GM23338 (cell line): ENCODE results near the gene ZMAT3. TPM values are rescaled to one million over a fixed set of nuclear protein-coding genes. Genes with fewer than 3 reads are reported as not detected.
"Not testable (repeated sequence)": the region's sequence is repeated elsewhere in the genome, so short reads cannot be mapped to it uniquely, and the experiment has no call there.

Experiments used
- ATAC-seq: fragments of 200-7000 bp; cut with Tn5 transposase; 3 replicates; pipeline ENCODE4 v1.9.1; 2020
- DNase-seq: peaks from one replicate; pipeline ENCODE4 v3.0.0-alpha.2; 2015; ENCODE audit warnings: low spot score
- H2AFZ ChIP-seq: fragments of 200-600 bp; sonication (generic); 2 replicates; pipeline ENCODE4 v1.8.0; 2016; ENCODE audit warnings: antibody characterized with exemption, mild to moderate bottlenecking, moderate library complexity
- H3F3A ChIP-seq: fragments of 200-600 bp; sonication (generic); replicated peaks from 2 replicates; pipeline ENCODE4 v1.8.0; 2017; ENCODE audit warnings: antibody characterized with exemption, mixed run types, low read depth
- H3K27ac ChIP-seq: fragments of 200-600 bp; sonication (generic); 2 replicates; pipeline ENCODE4 v1.6.1; 2016; ENCODE audit warnings: low read depth
- H3K27me3 ChIP-seq: fragments of 200-600 bp; sonication (generic); 2 replicates; pipeline ENCODE4 v1.8.0; 2016; ENCODE audit warnings: mild to moderate bottlenecking, mixed run types, moderate library complexity; ENCODE audit not compliant: insufficient read depth
- H3K36me3 ChIP-seq: fragments of 200-600 bp; sonication (generic); 2 replicates; pipeline ENCODE4 v1.8.0; 2016; ENCODE audit warnings: mild to moderate bottlenecking; ENCODE audit not compliant: insufficient read depth
- H3K4me1 ChIP-seq: fragments of 200-600 bp; sonication (generic); 2 replicates; pipeline ENCODE4 v1.8.0; 2016; ENCODE audit warnings: mild to moderate bottlenecking, moderate library complexity; ENCODE audit not compliant: insufficient read depth
- H3K4me2 ChIP-seq: fragments of 200-600 bp; sonication (generic); 2 replicates; pipeline ENCODE4 v1.7.1; 2017; ENCODE audit warnings: mixed run types
- H3K4me3 ChIP-seq: fragments of 200-600 bp; sonication (generic); 2 replicates; pipeline ENCODE4 v1.6.1; 2016; ENCODE audit warnings: mixed run types
- H3K79me2 ChIP-seq: fragments of 200-600 bp; sonication (generic); replicated peaks from 2 replicates; pipeline ENCODE4 v1.8.0; 2017; ENCODE audit warnings: mild to moderate bottlenecking; ENCODE audit not compliant: insufficient read depth
- H3K9me2 ChIP-seq: fragments of 200-600 bp; sonication (generic); 2 replicates; pipeline ENCODE4 v1.8.0; 2017; ENCODE audit not compliant: insufficient read depth
- H4K20me1 ChIP-seq: fragments of 200-600 bp; sonication (generic); replicated peaks from 2 replicates; pipeline ENCODE4 v1.8.0; 2017; ENCODE audit warnings: mild to moderate bottlenecking; ENCODE audit not compliant: insufficient read depth
- H3K27ac Mint-ChIP-seq: 2 replicates; pipeline ENCODE4 v1.8.0; 2020; ENCODE audit warnings: inconsistent platforms, mild to moderate bottlenecking, moderate library complexity, mixed read lengths
- H3K27me3 Mint-ChIP-seq: 3 replicates; pipeline ENCODE4 v1.8.0; 2022; ENCODE audit warnings: low read depth, mild to moderate bottlenecking, moderate library complexity, mixed read lengths, inconsistent platforms; ENCODE audit not compliant: insufficient read depth, poor library complexity
- H3K36me3 Mint-ChIP-seq: 3 replicates; pipeline ENCODE4 v1.8.0; 2021; ENCODE audit warnings: low read depth, mild to moderate bottlenecking, inconsistent platforms, moderate library complexity, mixed read lengths
- H3K4me1 Mint-ChIP-seq: 3 replicates; pipeline ENCODE4 v1.8.0; 2020; ENCODE audit warnings: mild to moderate bottlenecking, inconsistent platforms, mixed read lengths
- H3K4me3 Mint-ChIP-seq: 3 replicates; pipeline ENCODE4 v1.8.0; 2021; ENCODE audit warnings: moderate library complexity, mild to moderate bottlenecking, inconsistent platforms, mixed read lengths
- H3K9me3 Mint-ChIP-seq: 3 replicates; pipeline ENCODE4 v1.8.0; 2020; ENCODE audit warnings: moderate library complexity, mild to moderate bottlenecking, inconsistent platforms, mixed read lengths
- NANOG ChIP-seq: IDR thresholded peaks from 2 replicates; pipeline ENCODE4 v1.6.1; 2016; ENCODE audit warnings: antibody characterized with exemption, borderline replicate concordance
- polyA plus RNA-seq: library from polyadenylated mRNA; unstranded; fragments of >200 nt; fragmentation: Nextera tagmentation; extraction: Ambion mirVana; gene quantifications from 2 replicates; pipeline ENCODE4 v1.2.1, GENCODE V29; 2016
- total RNA-seq: library from RNA; depleted of rRNA; stranded (reverse); fragments of >200 nt; shearing (Covaris generic); gene quantifications from 2 replicates; pipeline ENCODE4 v1.2.3, GENCODE V29; 2014
- TF ChIP-seq, protein P1 (sequence below): fragments of 250-450 bp; sonication (Bioruptor Pico); IDR thresholded peaks from 2 replicates; pipeline ENCODE4 v1.5.0; 2020; ENCODE audit warnings: mild to moderate bottlenecking, moderate library complexity

Gene ZMAT3
- total and polyA plus RNA-seq, 2 experiments from 2014 or later: 10.0 to 17.3 TPM

DNA sequence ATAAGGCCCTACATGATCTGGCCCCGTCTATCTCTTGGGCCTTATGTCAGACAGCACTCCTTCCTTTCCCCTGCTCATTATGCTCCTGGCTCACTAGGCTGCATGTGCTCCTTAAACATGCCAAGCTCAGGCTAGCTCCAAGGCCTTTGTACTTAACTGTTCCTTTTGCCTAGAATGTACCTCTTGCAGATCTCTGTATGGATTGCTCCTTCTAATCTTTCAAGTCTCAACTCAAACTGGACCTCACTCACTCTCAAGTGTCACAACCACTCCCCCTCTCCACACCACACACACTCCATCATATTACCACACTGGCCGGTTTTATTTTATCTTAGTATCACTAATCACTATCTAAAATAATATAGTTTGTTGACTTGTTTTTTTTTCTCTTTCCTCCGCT, 36.4 kb downstream of the ZMAT3 start:
- DNase-seq (no peak), ATAC-seq (no peak)
- Histone ChIP-seq H4K20me1 (no peaks in the 10 kb centered on the region), H2AFZ (no peak overlapping the region), H3K9me2 (peaks cover 9% of the 10 kb centered on the region), H3F3A (no peaks in the 10 kb centered on the region), H3K27ac (no peak overlapping the region), H3K4me1 (no peaks in the 10 kb centered on the region), H3K79me2 (peaks cover 5% of the 10 kb centered on the region; the same call in 1 of the 2 replicates), H3K27me3 (no peaks in the 10 kb centered on the region), H3K4me2 (no peak overlapping the region), H3K4me3 (no peak overlapping the region), H3K36me3 (peaks cover 2% of the 10 kb centered on the region; the same call in 1 of the 2 replicates)
- H3K27me3 Mint-ChIP-seq: peaks cover 1% of the 10 kb centered on the region
- no peak overlapping the region for H3K27ac Mint-ChIP-seq
- TF ChIP-seq, protein P1, sequence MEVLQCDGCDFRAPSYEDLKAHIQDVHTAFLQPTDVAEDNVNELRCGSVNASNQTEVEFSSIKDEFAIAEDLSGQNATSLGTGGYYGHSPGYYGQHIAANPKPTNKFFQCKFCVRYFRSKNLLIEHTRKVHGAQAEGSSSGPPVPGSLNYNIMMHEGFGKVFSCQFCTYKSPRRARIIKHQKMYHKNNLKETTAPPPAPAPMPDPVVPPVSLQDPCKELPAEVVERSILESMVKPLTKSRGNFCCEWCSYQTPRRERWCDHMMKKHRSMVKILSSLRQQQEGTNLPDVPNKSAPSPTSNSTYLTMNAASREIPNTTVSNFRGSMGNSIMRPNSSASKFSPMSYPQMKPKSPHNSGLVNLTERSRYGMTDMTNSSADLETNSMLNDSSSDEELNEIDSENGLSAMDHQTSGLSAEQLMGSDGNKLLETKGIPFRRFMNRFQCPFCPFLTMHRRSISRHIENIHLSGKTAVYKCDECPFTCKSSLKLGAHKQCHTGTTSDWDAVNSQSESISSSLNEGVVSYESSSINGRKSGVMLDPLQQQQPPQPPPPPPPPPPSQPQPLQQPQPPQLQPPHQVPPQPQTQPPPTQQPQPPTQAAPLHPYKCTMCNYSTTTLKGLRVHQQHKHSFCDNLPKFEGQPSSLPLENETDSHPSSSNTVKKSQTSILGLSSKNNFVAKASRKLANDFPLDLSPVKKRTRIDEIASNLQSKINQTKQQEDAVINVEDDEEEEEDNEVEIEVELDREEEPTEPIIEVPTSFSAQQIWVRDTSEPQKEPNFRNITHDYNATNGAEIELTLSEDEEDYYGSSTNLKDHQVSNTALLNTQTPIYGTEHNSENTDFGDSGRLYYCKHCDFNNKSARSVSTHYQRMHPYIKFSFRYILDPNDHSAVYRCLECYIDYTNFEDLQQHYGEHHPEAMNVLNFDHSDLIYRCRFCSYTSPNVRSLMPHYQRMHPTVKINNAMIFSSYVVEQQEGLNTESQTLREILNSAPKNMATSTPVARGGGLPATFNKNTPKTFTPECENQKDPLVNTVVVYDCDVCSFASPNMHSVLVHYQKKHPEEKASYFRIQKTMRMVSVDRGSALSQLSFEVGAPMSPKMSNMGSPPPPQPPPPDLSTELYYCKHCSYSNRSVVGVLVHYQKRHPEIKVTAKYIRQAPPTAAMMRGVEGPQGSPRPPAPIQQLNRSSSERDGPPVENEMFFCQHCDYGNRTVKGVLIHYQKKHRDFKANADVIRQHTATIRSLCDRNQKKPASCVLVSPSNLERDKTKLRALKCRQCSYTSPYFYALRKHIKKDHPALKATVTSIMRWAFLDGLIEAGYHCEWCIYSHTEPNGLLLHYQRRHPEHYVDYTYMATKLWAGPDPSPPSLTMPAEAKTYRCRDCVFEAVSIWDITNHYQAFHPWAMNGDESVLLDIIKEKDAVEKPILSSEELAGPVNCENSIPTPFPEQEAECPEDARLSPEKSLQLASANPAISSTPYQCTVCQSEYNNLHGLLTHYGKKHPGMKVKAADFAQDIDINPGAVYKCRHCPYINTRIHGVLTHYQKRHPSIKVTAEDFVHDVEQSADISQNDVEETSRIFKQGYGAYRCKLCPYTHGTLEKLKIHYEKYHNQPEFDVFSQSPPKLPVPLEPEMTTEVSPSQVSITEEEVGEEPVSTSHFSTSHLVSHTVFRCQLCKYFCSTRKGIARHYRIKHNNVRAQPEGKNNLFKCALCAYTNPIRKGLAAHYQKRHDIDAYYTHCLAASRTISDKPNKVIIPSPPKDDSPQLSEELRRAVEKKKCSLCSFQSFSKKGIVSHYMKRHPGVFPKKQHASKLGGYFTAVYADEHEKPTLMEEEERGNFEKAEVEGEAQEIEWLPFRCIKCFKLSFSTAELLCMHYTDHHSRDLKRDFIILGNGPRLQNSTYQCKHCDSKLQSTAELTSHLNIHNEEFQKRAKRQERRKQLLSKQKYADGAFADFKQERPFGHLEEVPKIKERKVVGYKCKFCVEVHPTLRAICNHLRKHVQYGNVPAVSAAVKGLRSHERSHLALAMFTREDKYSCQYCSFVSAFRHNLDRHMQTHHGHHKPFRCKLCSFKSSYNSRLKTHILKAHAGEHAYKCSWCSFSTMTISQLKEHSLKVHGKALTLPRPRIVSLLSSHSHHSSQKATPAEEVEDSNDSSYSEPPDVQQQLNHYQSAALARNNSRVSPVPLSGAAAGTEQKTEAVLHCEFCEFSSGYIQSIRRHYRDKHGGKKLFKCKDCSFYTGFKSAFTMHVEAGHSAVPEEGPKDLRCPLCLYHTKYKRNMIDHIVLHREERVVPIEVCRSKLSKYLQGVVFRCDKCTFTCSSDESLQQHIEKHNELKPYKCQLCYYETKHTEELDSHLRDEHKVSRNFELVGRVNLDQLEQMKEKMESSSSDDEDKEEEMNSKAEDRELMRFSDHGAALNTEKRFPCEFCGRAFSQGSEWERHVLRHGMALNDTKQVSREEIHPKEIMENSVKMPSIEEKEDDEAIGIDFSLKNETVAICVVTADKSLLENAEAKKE (CRISPR knock-in tag): no peak
- TF ChIP-seq NANOG: no peak
- H3K9me3 Mint-ChIP-seq: peaks cover 22% of the 10 kb centered on the region
- peaks cover 42% of the 10 kb centered on the region for H3K36me3 Mint-ChIP-seq
- no peak overlapping the region for H3K4me3 Mint-ChIP-seq
- peaks cover 4% of the 10 kb centered on the region; the same call in 1 of the 3 replicates for H3K4me1 Mint-ChIP-seq

- not testable (repeated sequence) for H3K27me3 Mint-ChIP-seq, H3K4me3 ChIP-seq, H3F3A ChIP-seq, H3K4me1 Mint-ChIP-seq, H4K20me1 ChIP-seq, ATAC-seq, H3K4me2 ChIP-seq, H3K79me2 ChIP-seq, H3K4me3 Mint-ChIP-seq, H3K27ac Mint-ChIP-seq, H3K9me2 ChIP-seq, H3K4me1 ChIP-seq, H3K36me3 ChIP-seq, H3K27ac ChIP-seq, H3K27me3 ChIP-seq, H2AFZ ChIP-seq, DNase-seq
- H3K36me3 Mint-ChIP-seq: peaks cover 36% of the 10 kb centered on the region
- H3K9me3 Mint-ChIP-seq: peaks cover 19% of the 10 kb centered on the region
These were observed 38.3 kb downstream of the ZMAT3 start for GRCh38 chr3:179033304-179033657.

DNA sequence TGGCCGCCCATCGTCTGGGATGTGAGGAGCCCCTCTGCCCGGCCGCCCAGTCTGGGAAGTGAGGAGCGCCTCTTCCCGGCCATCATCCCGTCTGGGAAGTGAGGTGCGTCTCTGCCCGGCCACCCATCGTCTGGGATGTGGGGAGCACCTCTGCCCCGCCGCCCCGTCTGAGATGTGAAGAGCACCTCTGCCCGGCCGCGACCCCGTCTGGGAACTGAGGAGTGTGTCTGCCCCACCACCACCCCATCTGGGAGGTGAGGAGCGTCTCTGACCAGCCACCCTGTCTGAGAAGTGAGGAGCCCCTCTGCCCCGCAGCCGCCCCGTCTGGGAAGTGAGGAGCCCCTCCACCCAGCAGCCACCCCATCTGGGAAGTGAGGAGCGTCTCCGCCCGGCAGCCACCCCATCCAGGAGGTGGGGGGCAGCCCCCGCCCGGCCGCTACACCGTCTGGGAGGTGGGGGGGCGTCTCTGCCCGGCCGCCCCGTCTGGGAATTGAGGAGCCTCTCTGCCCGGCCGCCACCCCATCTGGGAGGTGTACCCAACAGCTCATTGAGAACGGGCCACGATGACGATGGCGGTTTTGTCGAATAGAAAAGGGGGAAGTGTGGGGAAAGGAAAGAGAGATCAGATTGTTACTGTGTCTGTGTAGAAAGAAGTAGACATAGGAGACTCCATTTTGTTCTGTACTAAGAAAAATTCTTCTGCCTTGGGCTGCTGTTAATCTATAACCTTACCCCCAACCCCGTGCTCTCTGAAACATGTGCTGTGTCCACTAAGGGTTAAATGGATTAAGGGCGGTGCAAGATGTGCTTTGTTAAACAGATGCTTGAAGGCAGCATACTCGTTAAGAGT, 38.9 kb downstream of the ZMAT3 start:
- not testable (repeated sequence) for H2AFZ ChIP-seq, H3K27me3 ChIP-seq, H3K27ac Mint-ChIP-seq, H3K27ac ChIP-seq, H4K20me1 ChIP-seq, ATAC-seq, H3K36me3 ChIP-seq, H3F3A ChIP-seq, H3K27me3 Mint-ChIP-seq, H3K4me1 ChIP-seq, H3K4me2 ChIP-seq, H3K4me3 Mint-ChIP-seq, H3K4me1 Mint-ChIP-seq, H3K9me2 ChIP-seq, H3K79me2 ChIP-seq, DNase-seq, H3K4me3 ChIP-seq
- H3K9me3 Mint-ChIP-seq: peaks cover 14% of the 10 kb centered on the region
- peaks cover 30% of the 10 kb centered on the region for H3K36me3 Mint-ChIP-seq
